WTC11 (cell line): ENCODE results near the gene ACIN1. TPM values are rescaled to one million over a fixed set of nuclear protein-coding genes. Genes with fewer than 3 reads are reported as not detected.

Experiments used
- ATAC-seq: fragments of 200-7000 bp; cut with Tn5 transposase; 2 replicates; pipeline ENCODE4 v1.10.0; 2021; ENCODE audit warnings: mild to moderate bottlenecking, moderate library complexity
- CTCF ChIA-PET: fragments of 300-600 bp; sonication (Branson Sonifier 250); formaldehyde crosslinking; loops from one replicate; lab custom pipeline; 2021; ENCODE audit warnings: antibody characterized with exemption; lab: Charles Lee
- POLR2A ChIA-PET: fragments of 350-600 bp; sonication (Branson Sonifier 250); formaldehyde crosslinking; loops from one replicate; lab custom pipeline; 2021; ENCODE audit warnings: antibody characterized with exemption; lab: Charles Lee
- DNase-seq: peaks from one replicate; pipeline ENCODE4 v3.0.0; 2021; ENCODE audit warnings: low spot score
- H3K27ac Mint-ChIP-seq: 2 replicates; pipeline ENCODE4 v1.8.0; 2021; ENCODE audit warnings: mixed read lengths
- H3K27me3 Mint-ChIP-seq: 2 replicates; pipeline ENCODE4 v1.8.0; 2021; ENCODE audit warnings: low read depth, mild to moderate bottlenecking, moderate library complexity, mixed read lengths
- H3K36me3 Mint-ChIP-seq: 2 replicates; pipeline ENCODE4 v1.8.0; 2021; ENCODE audit warnings: mixed read lengths
- H3K4me1 Mint-ChIP-seq: 2 replicates; pipeline ENCODE4 v1.8.0; 2022; ENCODE audit warnings: mixed read lengths
- H3K4me3 Mint-ChIP-seq: 2 replicates; pipeline ENCODE4 v1.8.0; 2021; ENCODE audit warnings: mild to moderate bottlenecking, moderate library complexity, mixed read lengths
- H3K9me3 Mint-ChIP-seq: 2 replicates; pipeline ENCODE4 v1.8.0; 2021; ENCODE audit warnings: mixed read lengths
- AFF4 ChIP-seq: sonication (generic); formaldehyde crosslinking; IDR thresholded peaks from 2 replicates; pipeline ENCODE4 v1.8.1; 2023; ENCODE audit warnings: mild to moderate bottlenecking, missing genetic modification reagents, borderline replicate concordance
- CBFB ChIP-seq: sonication (generic); formaldehyde crosslinking; IDR thresholded peaks from 2 replicates; pipeline ENCODE4 v1.8.1; 2022; ENCODE audit warnings: mild to moderate bottlenecking, low read depth, missing genetic modification reagents
- CREM ChIP-seq: sonication (generic); formaldehyde crosslinking; IDR thresholded peaks from 2 replicates; pipeline ENCODE4 v1.8.1; 2022; ENCODE audit warnings: mild to moderate bottlenecking, missing genetic modification reagents, moderate library complexity
- E2F5 ChIP-seq: sonication (generic); formaldehyde crosslinking; IDR thresholded peaks from 2 replicates; pipeline ENCODE4 v1.8.1; 2022; ENCODE audit warnings: mild to moderate bottlenecking, moderate library complexity, missing genetic modification reagents
- EMX1 ChIP-seq: fragments of 250-450 bp; sonication (Bioruptor Pico); IDR thresholded peaks from 2 replicates; pipeline ENCODE4 v1.8.0; 2021; ENCODE audit warnings: mild to moderate bottlenecking
- ERG ChIP-seq: fragments of 250-450 bp; sonication (Bioruptor Pico); IDR thresholded peaks from 2 replicates; pipeline ENCODE4 v1.8.0; 2021; ENCODE audit warnings: mild to moderate bottlenecking
- JAZF1 ChIP-seq: fragments of 250-450 bp; sonication (Bioruptor Pico); IDR thresholded peaks from 2 replicates; pipeline ENCODE4 v1.9.0; 2021; ENCODE audit warnings: moderate library complexity, mild to moderate bottlenecking, inconsistent platforms
- NFYB ChIP-seq: sonication (generic); formaldehyde crosslinking; conservative IDR thresholded peaks from 2 replicates; pipeline ENCODE4 v1.8.0; 2022; ENCODE audit warnings: low read depth, missing genetic modification reagents
- PREB ChIP-seq: sonication (generic); formaldehyde crosslinking; IDR thresholded peaks from 2 replicates; pipeline ENCODE4 v1.8.1; 2022; ENCODE audit warnings: mild to moderate bottlenecking, missing genetic modification reagents, moderate library complexity, borderline replicate concordance
- PRRX2 ChIP-seq: fragments of 250-450 bp; sonication (Bioruptor Pico); IDR thresholded peaks from 2 replicates; pipeline ENCODE4 v1.8.0; 2021; ENCODE audit warnings: mild to moderate bottlenecking
- SMAD4 ChIP-seq: sonication (generic); formaldehyde crosslinking; IDR thresholded peaks from 2 replicates; pipeline ENCODE4 v1.8.0; 2022; ENCODE audit warnings: mild to moderate bottlenecking, missing genetic modification reagents
- TCF7 ChIP-seq: sonication (generic); formaldehyde crosslinking; IDR thresholded peaks from 2 replicates; pipeline ENCODE4 v1.8.0; 2022; ENCODE audit warnings: mild to moderate bottlenecking, low read depth, missing genetic modification reagents, moderate library complexity
- TEAD4 ChIP-seq: sonication (generic); formaldehyde crosslinking; IDR thresholded peaks from 2 replicates; pipeline ENCODE4 v1.8.0; 2022; ENCODE audit warnings: mild to moderate bottlenecking, missing genetic modification reagents
- USF2 ChIP-seq: sonication (generic); formaldehyde crosslinking; IDR thresholded peaks from 2 replicates; pipeline ENCODE4 v1.8.1; 2023; ENCODE audit warnings: mild to moderate bottlenecking, missing genetic modification reagents, moderate library complexity
- ZMAT4 ChIP-seq: fragments of 250-450 bp; sonication (Bioruptor Pico); IDR thresholded peaks from 2 replicates; pipeline ENCODE4 v1.9.0; 2021; ENCODE audit warnings: mild to moderate bottlenecking
- ZNF232 ChIP-seq: sonication (generic); formaldehyde crosslinking; IDR thresholded peaks from 2 replicates; pipeline ENCODE4 v1.8.0; 2022; ENCODE audit warnings: mild to moderate bottlenecking, missing genetic modification reagents
- ZNF396 ChIP-seq: fragments of 250-450 bp; sonication (Bioruptor Pico); IDR thresholded peaks from 2 replicates; pipeline ENCODE4 v1.8.0; 2021; ENCODE audit warnings: mild to moderate bottlenecking, moderate library complexity, borderline replicate concordance
- ZNF425 ChIP-seq: fragments of 250-450 bp; sonication (Bioruptor Pico); conservative IDR thresholded peaks from 2 replicates; pipeline ENCODE4 v1.9.0; 2021; ENCODE audit warnings: mild to moderate bottlenecking
- ZNF512 ChIP-seq: sonication (generic); formaldehyde crosslinking; IDR thresholded peaks from 2 replicates; pipeline ENCODE4 v1.8.1; 2022; ENCODE audit warnings: missing genetic modification reagents, borderline replicate concordance
- total RNA-seq: library from RNA; stranded (reverse); gene quantifications from 3 replicates; pipeline ENCODE4 v1.2.3, GENCODE V29; 2021

The ACIN1 gene
- total RNA-seq, 1 experiment from 2014 or later: 229 TPM

GRCh38 chr14:23013054-23013748 lies 81.7 kb downstream of the ACIN1 start (continued):
- no peak for TF ChIP-seq ERG (CRISPR knock-in tag)
- no peak for TF ChIP-seq AFF4 (CRISPR knock-in tag)
- no peak for TF ChIP-seq NFYB (CRISPR knock-in tag)
- TF ChIP-seq PREB: no peak
- no peak for TF ChIP-seq JAZF1 (CRISPR knock-in tag)
- TF ChIP-seq PRRX2 (CRISPR knock-in tag): no peak
- no peak for TF ChIP-seq ZNF396 (CRISPR knock-in tag)
- TF ChIP-seq, all 79 proteins: peak for 0

GRCh38 chr14:23009939-23010726 lies 84.8 kb downstream of the ACIN1 start, which contains the start of gene C14orf93:
TSS of gene C14orf93 (minus strand) at chr14:23010143. CDS start at chr14:22999023, 11,120 bp downstream.
- no peaks in the 10 kb centered on the region; the same call in 1 of the 2 replicates for H3K36me3 Mint-ChIP-seq
- ChIA-PET POLR2A (no interaction called here), CTCF (interaction anchor here (1.5 to 4.0 kb wide), 4 partner anchors 15 to 59 kb away, joined by 5 to 36 read pairs (median 10); no protein-coding TSS in a partner anchor)
- ATAC-seq (peak; percentile 21), DNase-seq (peak; percentile 84)
- peak within 1 kb of the TSS; percentile 98 for H3K27ac Mint-ChIP-seq
- H3K9me3 Mint-ChIP-seq: peaks cover 9% of the 10 kb centered on the region
- peak within 1 kb of the TSS; percentile 80 for H3K4me3 Mint-ChIP-seq
- peaks cover 31% of the 10 kb centered on the region for H3K4me1 Mint-ChIP-seq
- no peaks in the 10 kb centered on the region for H3K27me3 Mint-ChIP-seq
- TF ChIP-seq ZMAT4 (CRISPR knock-in tag) (no peak), ZNF425 (CRISPR knock-in tag) (no peak), PRRX2 (CRISPR knock-in tag) (no peak), ZNF232 (CRISPR knock-in tag) (no peak), ZNF512 (CRISPR knock-in tag) (no peak), NFYB (CRISPR knock-in tag) (0 out of 2 replicates have a peak, but pooled peaks have one; percentile 14), E2F5 (CRISPR knock-in tag) (no peak), EMX1 (no peak), PREB (no peak), TCF7 (no peak), TEAD4 (no peak), CBFB (no peak), SMAD4 (CRISPR knock-in tag) (no peak), USF2 (CRISPR knock-in tag) (no peak), CREM (CRISPR knock-in tag) (no peak)
